Measurements from ENCODE around the gene HS6ST3.

- TF ChIP-seq CTCF (IDR thresholded peaks at IDR 0.05 in 8 of 11, conservative IDR thresholded peaks at IDR 0.05 in 3 of 11), result no peak
- TF ChIP-seq POLR2AphosphoS5 (IDR thresholded peaks at IDR 0.05), result no peak
- TF ChIP-seq POLR2A (IDR thresholded peaks at IDR 0.05), result no peak
Measured at GRCh38 chr13:96821971-96822370, 732.1 kb downstream of the HS6ST3 start.

Measured in spleen (tissue), 7 donors.